Measurements from ENCODE around the gene SDHD.
"Not testable (repeated sequence)": the region's sequence is repeated elsewhere in the genome, so short reads cannot be mapped to it uniquely, and the experiment has no call there.

Gene SDHD

GRCh38 chr11:112073941-112074811 lies 12.5 kb upstream of the SDHD start, which contains the start of the genes NKAPD1 and PIH1D2:
Gene NKAPD1, plus strand, starts transcription at chr11:112074299. Its CDS starts 1,276 bp downstream, at chr11:112075575.
Gene PIH1D2, minus strand, starts transcription at chr11:112074017. Its CDS starts 843 bp downstream, at chr11:112073174.
- Mint-ChIP-seq H3K9me3 (no peaks in the 10 kb centered on the region), H3K36me3 (ENCODE audit: low read depth) (peaks cover 45% of the 10 kb centered on the region)

GRCh38 chr11:112082729-112083128 lies 3.9 kb upstream of the SDHD start:
- no peak overlapping the region for H3K27ac Mint-ChIP-seq
- peaks cover 34% of the 10 kb centered on the region for H3K4me1 Mint-ChIP-seq (ENCODE audit: low read depth)
- intact Hi-C loops (cut with micrococcal nuclease): no loop called here
- H3K9me3 Mint-ChIP-seq: no peaks in the 10 kb centered on the region
- no peaks in the 10 kb centered on the region for H3K27me3 Mint-ChIP-seq
- H3K4me3 Mint-ChIP-seq: no peak overlapping the region
- H3K36me3 Mint-ChIP-seq (ENCODE audit: low read depth): peaks cover 98% of the 10 kb centered on the region

More at GRCh38 chr11:112073941-112074811, 12.5 kb upstream of the SDHD start, which contains the start of the genes NKAPD1 and PIH1D2:
- Mint-ChIP-seq H3K4me3 (peak within 1 kb of the TSS; percentile 96), H3K27ac (peak within 1 kb of the TSS; percentile 100), H3K4me1 (ENCODE audit: low read depth) (peaks cover 34% of the 10 kb centered on the region), H3K27me3 (no peaks in the 10 kb centered on the region)
- intact Hi-C loops (cut with micrococcal nuclease): loop anchor here (1.0 to 5.0 kb wide), 4 partner anchors 12 to 202 kb away; partner anchors contain the start of genes ALG9, DLAT, SDHD and TIMM8B

- intact Hi-C loops (cut with micrococcal nuclease): loop anchor here (1.0 to 5.0 kb wide), 5 partner anchors 12 to 484 kb away; partner anchors contain the start of genes CFAP68, DLAT, FDXACB1 and NKAPD1
- Mint-ChIP-seq H3K27me3 (no peaks in the 10 kb centered on the region), H3K4me1 (ENCODE audit: low read depth) (peaks cover 62% of the 10 kb centered on the region), H3K4me3 (peak overlapping the region; percentile 96), H3K36me3 (ENCODE audit: low read depth) (peaks cover 100% of the 10 kb centered on the region), H3K27ac (peak overlapping the region; percentile 99), H3K9me3 (no peaks in the 10 kb centered on the region)
Measured at GRCh38 chr11:112085822-112086421, 751 bp upstream of the SDHD start.

GRCh38 chr11:112087212-112087611 lies 539 bp downstream of the SDHD start:
- no peaks in the 10 kb centered on the region for H3K9me3 Mint-ChIP-seq
- H3K36me3 Mint-ChIP-seq (ENCODE audit: low read depth): peaks cover 100% of the 10 kb centered on the region
- H3K4me3 Mint-ChIP-seq: peak overlapping the region; percentile 96
- peak overlapping the region; percentile 99 for H3K27ac Mint-ChIP-seq
- H3K27me3 Mint-ChIP-seq: no peaks in the 10 kb centered on the region
- peaks cover 61% of the 10 kb centered on the region for H3K4me1 Mint-ChIP-seq (ENCODE audit: low read depth)
- intact Hi-C loops (cut with micrococcal nuclease): loop anchor here (2.0 to 5.0 kb wide), 3 partner anchors 62 to 485 kb away; partner anchors contain the start of genes CFAP68, DLAT, FDXACB1 and SIK2

DNA sequence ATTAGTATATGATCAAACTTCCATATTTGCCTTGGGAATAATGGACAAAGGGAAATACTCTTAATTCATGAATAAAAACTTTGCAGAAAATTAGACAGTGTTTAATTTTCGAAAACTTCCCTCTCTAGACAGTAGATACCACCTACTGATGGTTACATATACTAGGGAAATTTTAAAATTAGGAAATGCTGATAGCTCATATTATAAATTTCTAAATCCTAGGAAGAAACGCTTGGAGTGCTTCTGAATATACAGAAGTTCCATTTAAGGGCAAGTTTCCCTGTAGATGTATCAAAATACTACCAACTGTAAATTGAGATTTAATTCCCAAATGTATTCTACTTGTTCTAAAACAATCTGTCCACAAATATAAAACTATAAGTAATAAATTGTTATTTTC lies 8.6 kb downstream of the SDHD start:
- peaks cover 91% of the 10 kb centered on the region for H3K36me3 Mint-ChIP-seq (ENCODE audit: low read depth)
- H3K27me3 Mint-ChIP-seq; H3K4me1 Mint-ChIP-seq (ENCODE audit: low read depth); H3K27ac Mint-ChIP-seq; H3K4me3 Mint-ChIP-seq; H3K9me3 Mint-ChIP-seq; intact Hi-C loops (cut with micrococcal nuclease): not testable (repeated sequence)

- Mint-ChIP-seq H3K27me3 (no peaks in the 10 kb centered on the region), H3K4me1 (ENCODE audit: low read depth) (peaks cover 10% of the 10 kb centered on the region), H3K36me3 (ENCODE audit: low read depth) (peaks cover 86% of the 10 kb centered on the region), H3K27ac (peak overlapping the region; percentile 49), H3K4me3 (no peak overlapping the region), H3K9me3 (no peaks in the 10 kb centered on the region)
- intact Hi-C loops (cut with micrococcal nuclease): no loop called here
Measured at GRCh38 chr11:112096194-112096593, 9.5 kb downstream of the SDHD start.

DNA sequence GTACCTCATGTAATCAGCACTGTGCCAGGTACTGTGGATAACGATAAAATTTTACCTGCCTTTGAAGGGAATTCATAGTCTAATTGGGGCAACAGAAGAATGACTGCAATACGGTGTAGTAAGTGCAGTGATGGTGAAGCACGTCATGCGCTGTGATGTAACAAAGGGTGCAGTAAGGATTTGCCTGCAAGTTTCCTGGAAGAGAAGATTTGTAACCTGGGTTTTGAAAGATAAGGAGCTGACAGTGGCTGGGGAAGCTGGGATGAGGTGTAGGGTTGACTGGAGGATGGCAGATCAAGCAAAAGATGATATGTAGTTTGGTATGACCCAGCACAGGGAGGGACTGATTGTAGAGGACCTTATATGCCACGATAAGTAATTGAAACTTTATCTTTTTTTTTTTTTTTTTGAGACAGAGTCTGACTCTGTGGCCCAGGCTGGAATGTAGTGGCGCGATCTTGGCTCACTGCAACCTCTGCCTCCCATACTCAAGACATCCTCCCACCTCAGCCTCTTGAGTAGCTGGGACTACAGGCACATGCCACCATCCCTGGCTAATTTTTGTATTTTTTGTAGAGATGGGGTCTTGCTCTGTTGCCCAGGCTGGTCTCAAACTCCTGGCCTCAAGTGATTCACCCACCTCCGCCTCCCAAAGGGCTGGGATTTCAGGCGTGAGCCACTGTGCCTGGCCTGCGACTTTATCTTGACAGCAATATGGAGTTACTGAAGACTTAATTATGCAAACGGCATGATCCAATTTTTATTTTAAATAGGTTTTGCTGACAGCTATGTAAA lies 11.3 kb downstream of the SDHD start:
- intact Hi-C loops (cut with micrococcal nuclease): no loop called here
- no peak overlapping the region for H3K4me3 Mint-ChIP-seq
- H3K27ac Mint-ChIP-seq: peak overlapping the region; percentile 49
- H3K9me3 Mint-ChIP-seq: no peaks in the 10 kb centered on the region
- peaks cover 11% of the 10 kb centered on the region for H3K4me1 Mint-ChIP-seq (ENCODE audit: low read depth)
- no peaks in the 10 kb centered on the region for H3K27me3 Mint-ChIP-seq
- H3K36me3 Mint-ChIP-seq (ENCODE audit: low read depth): peaks cover 69% of the 10 kb centered on the region

GRCh38 chr11:112100462-112100861 lies 13.8 kb downstream of the SDHD start:
- Mint-ChIP-seq H3K4me3 (no peak overlapping the region), H3K9me3 (no peaks in the 10 kb centered on the region), H3K27ac (peak overlapping the region; percentile 53), H3K36me3 (ENCODE audit: low read depth) (peaks cover 46% of the 10 kb centered on the region), H3K4me1 (ENCODE audit: low read depth) (peaks cover 19% of the 10 kb centered on the region), H3K27me3 (no peaks in the 10 kb centered on the region)
- intact Hi-C loops (cut with micrococcal nuclease): no loop called here

- H3K4me3 Mint-ChIP-seq: no peak overlapping the region
- no peaks in the 10 kb centered on the region for H3K27me3 Mint-ChIP-seq
- peaks cover 19% of the 10 kb centered on the region for H3K4me1 Mint-ChIP-seq (ENCODE audit: low read depth)
- H3K27ac Mint-ChIP-seq: peak overlapping the region; percentile 68
- intact Hi-C loops (cut with micrococcal nuclease): no loop called here
- H3K9me3 Mint-ChIP-seq: no peaks in the 10 kb centered on the region
- H3K36me3 Mint-ChIP-seq (ENCODE audit: low read depth): peaks cover 31% of the 10 kb centered on the region
Measured at GRCh38 chr11:112103446-112103845, 16.8 kb downstream of the SDHD start.

GRCh38 chr11:112106070-112106469 lies 19.4 kb downstream of the SDHD start:
- Mint-ChIP-seq H3K4me1 (ENCODE audit: low read depth) (peaks cover 10% of the 10 kb centered on the region), H3K36me3 (ENCODE audit: low read depth) (peaks cover 18% of the 10 kb centered on the region), H3K27me3 (no peaks in the 10 kb centered on the region), H3K9me3 (no peaks in the 10 kb centered on the region), H3K4me3 (no peak overlapping the region), H3K27ac (no peak overlapping the region)
- intact Hi-C loops (cut with micrococcal nuclease): no loop called here

GRCh38 chr11:112113539-112114457 lies 27.1 kb downstream of the SDHD start:
- Mint-ChIP-seq H3K4me1 (ENCODE audit: low read depth) (no peaks in the 10 kb centered on the region), H3K4me3 (peak overlapping the region; percentile 23), H3K36me3 (ENCODE audit: low read depth) (peaks cover under 1% of the 10 kb centered on the region), H3K27ac (peak overlapping the region; percentile 74), H3K9me3 (no peaks in the 10 kb centered on the region), H3K27me3 (no peaks in the 10 kb centered on the region)
- intact Hi-C loops (cut with micrococcal nuclease): loop anchor here (2.0 to 5.0 kb wide), 2 partner anchors 61 to 169 kb away; partner anchors contain the start of gene BCO2

GRCh38 chr11:112114460-112114859 lies 27.8 kb downstream of the SDHD start:
- no peaks in the 10 kb centered on the region for H3K27me3 Mint-ChIP-seq
- no peak overlapping the region for H3K4me3 Mint-ChIP-seq
- intact Hi-C loops (cut with micrococcal nuclease): loop anchor here (5.0 kb wide), 1 partner anchor 168 kb away; no protein-coding TSS in a partner anchor
- no peaks in the 10 kb centered on the region for H3K36me3 Mint-ChIP-seq (ENCODE audit: low read depth)
- no peaks in the 10 kb centered on the region for H3K9me3 Mint-ChIP-seq
- H3K4me1 Mint-ChIP-seq (ENCODE audit: low read depth): no peaks in the 10 kb centered on the region
- no peak overlapping the region for H3K27ac Mint-ChIP-seq
